Measurements from ENCODE around the gene ECHS1. TPM values are rescaled to one million over a fixed set of nuclear protein-coding genes. Genes with fewer than 3 reads are reported as not detected.

The ECHS1 gene
- total RNA-seq, 2 experiments from 2014 or later = 46.2 to 48.3 TPM

GRCh38 chr10:133332936-133333699 lies 40.0 kb downstream of the ECHS1 start:
- Histone ChIP-seq H3K9me3 (ENCODE audit: low read length) (no peaks in the 10 kb centered on the region; the same call in 1 of the 2 replicates), H2AFZ (ENCODE audit: low read length) (no peak overlapping the region), H4K20me1 (ENCODE audit: insufficient read depth, low read length) (no peaks in the 10 kb centered on the region), H3K27ac (ENCODE audit: low read depth, low read length, poor library complexity, severe bottlenecking) (no peak overlapping the region), H3K36me3 (ENCODE audit: insufficient read depth, low read length) (no peaks in the 10 kb centered on the region), H3K4me3 (ENCODE audit: low read depth, low read length, poor library complexity, severe bottlenecking) (no peak overlapping the region), H3K4me2 (ENCODE audit: low read length) (no peak overlapping the region), H3K9me2 (ENCODE audit: insufficient read depth, low read length) (no peaks in the 10 kb centered on the region), H3K4me1 (ENCODE audit: insufficient read depth, low read length, poor library complexity, severe bottlenecking) (no peaks in the 10 kb centered on the region), H3K79me2 (ENCODE audit: insufficient read depth, low read depth, low read length) (no peaks in the 10 kb centered on the region)
- TF ChIP-seq EZH2phosphoT487 (IDR thresholded peaks at IDR 0.05; ENCODE audit: borderline replicate concordance, low read depth, low read length) = no peak
- TF ChIP-seq, protein P1, sequence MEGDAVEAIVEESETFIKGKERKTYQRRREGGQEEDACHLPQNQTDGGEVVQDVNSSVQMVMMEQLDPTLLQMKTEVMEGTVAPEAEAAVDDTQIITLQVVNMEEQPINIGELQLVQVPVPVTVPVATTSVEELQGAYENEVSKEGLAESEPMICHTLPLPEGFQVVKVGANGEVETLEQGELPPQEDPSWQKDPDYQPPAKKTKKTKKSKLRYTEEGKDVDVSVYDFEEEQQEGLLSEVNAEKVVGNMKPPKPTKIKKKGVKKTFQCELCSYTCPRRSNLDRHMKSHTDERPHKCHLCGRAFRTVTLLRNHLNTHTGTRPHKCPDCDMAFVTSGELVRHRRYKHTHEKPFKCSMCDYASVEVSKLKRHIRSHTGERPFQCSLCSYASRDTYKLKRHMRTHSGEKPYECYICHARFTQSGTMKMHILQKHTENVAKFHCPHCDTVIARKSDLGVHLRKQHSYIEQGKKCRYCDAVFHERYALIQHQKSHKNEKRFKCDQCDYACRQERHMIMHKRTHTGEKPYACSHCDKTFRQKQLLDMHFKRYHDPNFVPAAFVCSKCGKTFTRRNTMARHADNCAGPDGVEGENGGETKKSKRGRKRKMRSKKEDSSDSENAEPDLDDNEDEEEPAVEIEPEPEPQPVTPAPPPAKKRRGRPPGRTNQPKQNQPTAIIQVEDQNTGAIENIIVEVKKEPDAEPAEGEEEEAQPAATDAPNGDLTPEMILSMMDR (conservative IDR thresholded peaks at IDR 0.05; ENCODE audit: low read length) = no peak
- intact Hi-C loops (cut with micrococcal nuclease; ENCODE audit: unreplicated experiment) = no loop called here
- DNase-seq (ENCODE audit: low spot score) = no peak
- CTCF ChIA-PET (ENCODE audit: unreplicated experiment) = no interaction called here
- no TSS peak for BruUV-seq (replicated peaks)
- POLR2A ChIA-PET = no interaction called here

GRCh38 chr10:133329491-133330202 lies 43.5 kb downstream of the ECHS1 start:
- H3K4me3 ChIP-seq (ENCODE audit: low read depth, low read length, poor library complexity, severe bottlenecking) = no peak overlapping the region
- TF ChIP-seq EZH2phosphoT487 (IDR thresholded peaks at IDR 0.05; ENCODE audit: borderline replicate concordance, low read depth, low read length) = no peak
- TF ChIP-seq, protein P1 (conservative IDR thresholded peaks at IDR 0.05; ENCODE audit: low read length) = peak; percentile 95
- H3K27ac ChIP-seq (ENCODE audit: low read depth, low read length, poor library complexity, severe bottlenecking) = no peak overlapping the region
- ChIA-PET POLR2A (interaction anchor here (1.5 kb wide), 1 partner anchor 61 kb away, joined by 7 read pairs; no protein-coding TSS in a partner anchor), CTCF (ENCODE audit: unreplicated experiment) (interaction anchor here (0.6 to 1.2 kb wide), 4 partner anchors 22 to 63 kb away, joined by 3 to 4 read pairs (median 3); no protein-coding TSS in a partner anchor)
- H3K9me3 ChIP-seq (ENCODE audit: low read length) = no peaks in the 10 kb centered on the region
- H3K9me2 ChIP-seq (ENCODE audit: insufficient read depth, low read length) = no peaks in the 10 kb centered on the region
- no peaks in the 10 kb centered on the region for H3K36me3 ChIP-seq (ENCODE audit: insufficient read depth, low read length)
- H4K20me1 ChIP-seq (ENCODE audit: insufficient read depth, low read length) = no peaks in the 10 kb centered on the region
- peaks cover 8% of the 10 kb centered on the region for H3K4me1 ChIP-seq (ENCODE audit: insufficient read depth, low read length, poor library complexity, severe bottlenecking)
- no peaks in the 10 kb centered on the region for H3K79me2 ChIP-seq (ENCODE audit: insufficient read depth, low read depth, low read length)
- no peak overlapping the region for H2AFZ ChIP-seq (ENCODE audit: low read length)
- intact Hi-C loops (cut with micrococcal nuclease; ENCODE audit: unreplicated experiment) = loop anchor here (2.0 kb wide), 2 partner anchors 59 to 167 kb away; no protein-coding TSS in a partner anchor
- peak overlapping the region; percentile 18; the same call in 1 of the 2 replicates for H3K4me2 ChIP-seq (ENCODE audit: low read length)
- DNase-seq (ENCODE audit: low spot score) = peak; percentile 88
- no TSS peak for BruUV-seq (replicated peaks)
